ENCODE measurements around the gene BTRC. TPM values are rescaled to one million over a fixed set of nuclear protein-coding genes. Genes with fewer than 3 reads are reported as not detected.

The BTRC gene
- total and polyA plus RNA-seq, 2 donors from 2014 or later, result 6.7 to 18.0 TPM

DNA sequence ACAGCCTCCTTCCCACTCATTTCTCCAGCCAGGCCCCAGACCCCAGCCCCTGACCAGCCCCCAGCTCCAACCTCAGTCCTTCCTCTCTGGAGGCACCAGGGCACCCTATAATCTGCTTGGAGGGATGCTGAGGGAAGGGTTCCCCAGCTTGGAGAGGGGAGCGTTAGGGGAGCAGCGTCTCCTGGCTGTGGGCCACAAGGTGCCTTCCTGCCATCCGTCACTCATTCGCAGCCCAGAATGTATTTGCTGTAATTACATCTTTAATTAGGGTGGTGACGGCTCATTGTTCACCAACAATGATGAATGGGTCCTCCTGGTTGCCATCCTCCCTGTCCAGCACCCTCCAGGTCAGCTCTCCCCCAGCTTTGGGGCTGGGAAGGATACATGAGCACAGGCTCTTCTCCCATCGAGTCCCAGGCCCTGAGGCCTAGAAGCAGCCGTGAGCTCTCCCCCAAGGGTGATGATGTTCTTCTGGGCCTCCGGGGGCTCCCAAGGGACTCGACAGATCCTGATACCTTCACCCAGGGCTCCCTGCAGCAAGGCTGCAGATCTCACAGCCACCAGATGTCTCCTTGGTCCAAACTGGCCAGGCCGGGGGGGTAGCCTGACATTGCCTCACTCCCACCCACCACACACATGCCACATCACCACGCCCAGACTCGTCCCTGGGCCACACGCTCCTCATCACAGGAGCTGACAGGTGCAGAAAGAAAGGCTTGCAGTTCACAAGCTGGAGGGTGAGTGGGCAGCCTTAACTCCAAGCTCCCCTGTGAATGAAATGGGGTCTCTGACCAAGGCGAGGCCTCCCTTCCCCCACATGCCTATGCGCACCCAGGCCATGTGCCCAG lies 207.3 kb downstream of the BTRC start:
- intact Hi-C loops (cut with DNase I), result loop anchor here (10.0 kb wide), 1 partner anchor 346 kb away; no protein-coding TSS in a partner anchor
- Histone ChIP-seq H3K4me3 (ENCODE audit: low read length in 3 of 3) (no peak overlapping the region), H3K9me3 (ENCODE audit: control insufficient read depth in 2 of 3, insufficient read depth in 1 of 3, low read length in 3 of 3) (no peaks in the 10 kb centered on the region), H3K4me1 (ENCODE audit: control insufficient read depth in 2 of 3, insufficient read depth in 2 of 3, low read depth in 1 of 3, low read length in 3 of 3) (peaks cover 0 to 1% (median 0%) of the 10 kb centered on the region in 3 donors), H3K36me3 (ENCODE audit: control insufficient read depth in 2 of 3, insufficient read depth in 3 of 3, low read length in 3 of 3) (no peaks in the 10 kb centered on the region), H3K27ac (ENCODE audit: low read depth in 2 of 2, low read length in 2 of 2) (no peak overlapping the region), H3K27me3 (ENCODE audit: control insufficient read depth, insufficient read depth, low read length) (peaks cover 4% of the 10 kb centered on the region), H3K9ac (ENCODE audit: low read length in 3 of 3) (no peak overlapping the region)
- FAIRE-seq, result no peak
- TF ChIP-seq CTCF (IDR thresholded peaks at IDR 0.05; ENCODE audit: borderline replicate concordance, extremely low read depth, insufficient read depth), result no peak
- peak in 1 of 5 donors; percentile 41 for DNase-seq

- no peaks in the 10 kb centered on the region for H3K36me3 ChIP-seq (ENCODE audit: control insufficient read depth in 2 of 3, insufficient read depth in 3 of 3, low read length in 3 of 3)
- H3K27ac ChIP-seq (ENCODE audit: low read depth in 2 of 2, low read length in 2 of 2), result no peak overlapping the region
- DNase-seq, result peak in 1 of 5 donors; percentile 54
- H3K9ac ChIP-seq (ENCODE audit: low read length in 3 of 3), result no peak overlapping the region
- H3K9me3 ChIP-seq (ENCODE audit: control insufficient read depth in 2 of 3, insufficient read depth in 1 of 3, low read length in 3 of 3), result no peaks in the 10 kb centered on the region
- no peak for TF ChIP-seq CTCF (IDR thresholded peaks at IDR 0.05; ENCODE audit: borderline replicate concordance, extremely low read depth, insufficient read depth)
- H3K27me3 ChIP-seq (ENCODE audit: control insufficient read depth, insufficient read depth, low read length), result peaks cover 4% of the 10 kb centered on the region
- intact Hi-C loops (cut with DNase I), result loop anchor here (10.0 kb wide), 1 partner anchor 347 kb away; no protein-coding TSS in a partner anchor
- FAIRE-seq, result no peak
- H3K4me3 ChIP-seq (ENCODE audit: low read length in 3 of 3), result no peak overlapping the region
- peaks cover 0 to 7% (median 0%) of the 10 kb centered on the region in 3 donors for H3K4me1 ChIP-seq (ENCODE audit: control insufficient read depth in 2 of 3, insufficient read depth in 2 of 3, low read depth in 1 of 3, low read length in 3 of 3)
Observed at GRCh38 chr10:101562231-101562630, 208.3 kb downstream of the BTRC start.

DNA sequence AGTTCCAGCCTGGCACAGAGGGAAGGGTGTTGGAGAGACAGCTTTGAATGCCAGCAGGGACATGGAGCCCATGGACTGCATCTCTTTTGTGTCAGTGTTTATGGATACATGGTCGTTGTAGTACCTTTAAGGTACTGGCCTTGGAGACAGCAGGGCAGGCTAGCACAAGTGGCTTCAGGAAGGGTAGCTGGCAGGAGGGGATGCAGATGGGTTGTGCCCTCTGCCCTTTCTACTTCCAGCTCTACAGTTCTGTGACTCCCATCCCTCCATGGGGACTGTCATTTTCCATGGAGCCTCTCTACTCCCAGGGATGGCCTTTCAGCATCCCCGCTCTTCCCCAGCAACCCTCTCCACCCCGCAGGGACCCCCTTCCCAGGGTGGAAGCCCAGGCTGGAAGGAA lies 209.0 kb downstream of the BTRC start:
- Histone ChIP-seq H3K36me3 (ENCODE audit: control insufficient read depth in 2 of 3, insufficient read depth in 3 of 3, low read length in 3 of 3) (no peaks in the 10 kb centered on the region), H3K9me3 (ENCODE audit: control insufficient read depth in 2 of 3, insufficient read depth in 1 of 3, low read length in 3 of 3) (no peaks in the 10 kb centered on the region), H3K27ac (ENCODE audit: low read depth in 2 of 2, low read length in 2 of 2) (no peak overlapping the region), H3K9ac (ENCODE audit: low read length in 3 of 3) (no peak overlapping the region), H3K27me3 (ENCODE audit: control insufficient read depth, insufficient read depth, low read length) (peaks cover 4% of the 10 kb centered on the region), H3K4me3 (ENCODE audit: low read length in 3 of 3) (no peak overlapping the region), H3K4me1 (ENCODE audit: control insufficient read depth in 2 of 3, insufficient read depth in 2 of 3, low read depth in 1 of 3, low read length in 3 of 3) (peaks cover 0 to 7% (median 0%) of the 10 kb centered on the region in 3 donors)
- peak in 1 of 5 donors; percentile 3 for DNase-seq
- intact Hi-C loops (cut with DNase I), result loop anchor here (10.0 kb wide), 1 partner anchor 348 kb away; no protein-coding TSS in a partner anchor
- no peak for TF ChIP-seq CTCF (IDR thresholded peaks at IDR 0.05; ENCODE audit: borderline replicate concordance, extremely low read depth, insufficient read depth)
- FAIRE-seq, result no peak

All from kidney (tissue), 14 donors.